H1 (cell line): ENCODE measurements around the gene ARF4. TPM values are rescaled to one million over a fixed set of nuclear protein-coding genes. Genes with fewer than 3 reads are reported as not detected.
A peak's percentile ranks its signal among the peaks of the same experiment; 100 is the strongest.

Source experiments
- BACH1 ChIP-seq: IDR thresholded peaks from 2 replicates; pipeline ENCODE4 v1.6.1; 2012; ENCODE audit warnings: low read length, improper control_type of control experiment
- CBX8 ChIP-seq: fragments of 300-800, 300-1000 bp; sonication (generic); IDR thresholded peaks from 2 replicates; pipeline ENCODE4 v1.7.1; 2016; ENCODE audit warnings: low read depth, low read length, borderline replicate concordance
- EZH2 ChIP-seq: fragments of 200-600 bp; sonication (generic); IDR thresholded peaks from 2 replicates; pipeline ENCODE4 v1.7.1; 2012; ENCODE audit warnings: low read depth, mild to moderate bottlenecking, moderate library complexity, low read length, inconsistent platforms; ENCODE audit not compliant: severe bottlenecking
- FOSL1 ChIP-seq: IDR thresholded peaks from 2 replicates; pipeline ENCODE4 v1.6.1; 2011; ENCODE audit warnings: mild to moderate bottlenecking, low read depth, low read length, moderate library complexity; ENCODE audit not compliant: insufficient read depth
- HDAC2 ChIP-seq, 2 experiments: fragments of 300-600 bp in 1 of 2; sonication (generic) in 1 of 2; IDR thresholded peaks; 2 replicates each; pipeline ENCODE4 v1.6.1; 2011 to 2012; ENCODE audit warnings: low read depth in 2 of 2, low read length in 2 of 2, mild to moderate bottlenecking in 2 of 2, moderate library complexity in 2 of 2, borderline replicate concordance in 1 of 2, inconsistent platforms in 1 of 2
- HDAC6 ChIP-seq: IDR thresholded peaks from one replicate; pipeline ENCODE4 v1.7.1; 2012; ENCODE audit warnings: low read depth, mild to moderate bottlenecking, inconsistent platforms, low read length, moderate library complexity
- KDM1A ChIP-seq: fragments of 200-600, 300-600 bp; sonication (generic); IDR thresholded peaks from 2 replicates; pipeline ENCODE4 v1.7.1; 2016; ENCODE audit warnings: mild to moderate bottlenecking, low read length, borderline replicate concordance
- KDM4A ChIP-seq: IDR thresholded peaks from one replicate; pipeline ENCODE4 v1.7.1; 2012; ENCODE audit warnings: low read depth, mild to moderate bottlenecking, moderate library complexity, low read length, inconsistent platforms; ENCODE audit not compliant: severe bottlenecking
- PHF8 ChIP-seq: fragments of 200-600 bp; sonication (generic); conservative IDR thresholded peaks from 2 replicates; pipeline ENCODE4 v1.7.1; 2012; ENCODE audit warnings: low read depth, mild to moderate bottlenecking, inconsistent platforms, low read length, moderate library complexity
- POLR2AphosphoS5 ChIP-seq: IDR thresholded peaks from 2 replicates; pipeline ENCODE4 v1.6.1; 2011; ENCODE audit warnings: low read depth, low read length
- RAD21 ChIP-seq, 2 experiments: IDR thresholded peaks in 1 of 2; conservative IDR thresholded peaks in 1 of 2; 2 replicates each; pipeline ENCODE4 v1.6.1; 2011; ENCODE audit warnings: low read depth in 2 of 2, low read length in 2 of 2, improper control_type of control experiment in 1 of 2, inconsistent platforms in 1 of 2, mild to moderate bottlenecking in 1 of 2, moderate library complexity in 1 of 2
- RBBP5 ChIP-seq: IDR thresholded peaks from 2 replicates; pipeline ENCODE4 v1.7.1; 2012; ENCODE audit warnings: low read depth, mild to moderate bottlenecking, inconsistent platforms, low read length, moderate library complexity, borderline replicate concordance
- TBP ChIP-seq: IDR thresholded peaks from 2 replicates; pipeline ENCODE4 v1.6.1; 2011; ENCODE audit warnings: low read depth, low read length, improper control_type of control experiment
- TCF12 ChIP-seq: IDR thresholded peaks from 2 replicates; pipeline ENCODE4 v1.6.1; 2011; ENCODE audit warnings: low read depth, mild to moderate bottlenecking, low read length
- polyA plus RNA-seq, 7 experiments: library from polyadenylated mRNA; depleted of rRNA in 3 of 7; stranded (reverse) in 5 of 7; unstranded in 2 of 7; fragments of >200 nt in 5 of 7; fragments of 200-250 nt in 2 of 7; gene quantifications; 1 replicate in 5 of 7; 2 replicates in 1 of 7; 4 replicates in 1 of 7; pipeline versions ENCODE4 v1.2.1 to v1.2.3, GENCODE V29; 2011 to 2013; ENCODE audit warnings: missing spikeins in 2 of 7, mixed read lengths in 2 of 7
- total RNA-seq: library from RNA; stranded (reverse); fragmentation: NEBNext Ultra II Directional; extraction: Animal tissue kit (Norgen Biotek cat#: 25700); gene quantifications from 2 replicates; pipeline ENCODE4 v1.2.1, GENCODE V29; 2021
- TF ChIP-seq, protein P1 (sequence below): IDR thresholded peaks from 2 replicates; pipeline ENCODE4 v1.6.1; 2012; ENCODE audit warnings: low read length, inconsistent platforms
- TF ChIP-seq, protein P2 (sequence below): IDR thresholded peaks from 2 replicates; pipeline ENCODE4 v1.6.1; 2011; ENCODE audit warnings: low read depth, mild to moderate bottlenecking, low read length; ENCODE audit not compliant: insufficient read depth
- TF ChIP-seq, protein P3 (sequence below): IDR thresholded peaks from 2 replicates; pipeline ENCODE4 v1.6.1; 2012; ENCODE audit warnings: inconsistent platforms
- TF ChIP-seq, protein P4 (sequence below): IDR thresholded peaks from 2 replicates; pipeline ENCODE4 v1.6.1; 2011; ENCODE audit warnings: low read length, improper control_type of control experiment

Gene ARF4
- total and polyA plus RNA-seq, 2 of the 8 experiments (the other 6 are each of a cell fraction or from before 2014, with no cell fraction given) = 138 to 165 TPM

DNA sequence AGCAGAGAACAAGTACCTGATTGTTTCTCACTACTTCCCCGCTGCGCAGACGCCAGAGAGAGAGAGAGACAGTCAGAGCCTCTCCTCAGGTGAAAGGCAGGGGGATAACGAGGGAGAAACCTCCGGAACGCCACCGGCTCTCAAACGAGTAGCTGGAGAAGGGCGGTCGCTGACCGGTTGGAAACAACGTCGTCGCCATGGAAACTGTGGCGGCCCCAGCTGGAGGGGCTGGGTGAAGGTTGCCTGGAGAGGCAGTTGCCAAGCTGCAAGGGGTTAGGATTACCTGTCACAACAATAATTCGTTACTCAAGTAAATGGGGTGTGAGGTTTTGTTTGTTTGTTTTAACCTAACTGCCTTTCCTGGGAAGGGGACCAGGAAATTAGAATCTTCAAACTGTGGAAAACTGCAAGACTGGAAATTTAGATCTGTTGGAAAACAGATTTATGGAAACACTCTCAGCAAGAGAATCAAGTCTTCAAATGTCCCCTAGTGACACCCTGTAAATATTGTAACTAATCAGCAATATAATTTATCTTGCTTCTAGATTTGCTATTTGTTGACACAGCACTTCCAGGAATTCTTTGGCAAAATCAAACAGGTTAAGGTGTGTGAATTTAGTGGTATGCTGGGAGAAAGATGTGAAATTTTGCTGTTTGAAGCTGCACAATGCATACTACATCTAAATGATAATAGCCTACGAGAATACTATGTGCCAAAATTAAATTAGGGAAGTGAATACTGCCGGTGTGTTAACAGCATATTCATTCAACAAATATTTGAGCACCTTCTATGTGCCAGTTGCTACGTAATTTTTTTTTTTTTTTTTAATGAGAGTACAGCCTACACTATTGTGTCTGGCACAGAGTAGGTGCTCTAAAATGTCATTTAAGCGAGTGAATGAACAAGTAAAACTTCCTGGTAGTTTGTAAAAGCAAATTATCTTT lies 52.7 kb downstream of the ARF4 start, which contains the start of gene DNAH12 (continued):
- TF ChIP-seq EZH2 (no peak), KDM4A (no peak), RAD21 (IDR thresholded peaks at IDR 0.05 in 1 of 2, conservative IDR thresholded peaks at IDR 0.05 in 1 of 2; ENCODE audit: low read depth in 2 of 2, low read length in 2 of 2) (peak; percentile 15 to 31; a peak in 3 of 4 replicates), KDM1A (no peak), RBBP5 (no peak), BACH1 (no peak), CBX8 (no peak), POLR2AphosphoS5 (no peak), TCF12 (no peak), PHF8 (no peak), FOSL1 (no peak), HDAC2 (IDR thresholded peaks at IDR 0.05; ENCODE audit: borderline replicate concordance in 1 of 2, low read depth in 2 of 2, low read length in 2 of 2) (no peak), HDAC6 (no peak), TBP (peak; percentile 38; the same call in 1 of the 2 replicates)
- TF ChIP-seq, protein P1, sequence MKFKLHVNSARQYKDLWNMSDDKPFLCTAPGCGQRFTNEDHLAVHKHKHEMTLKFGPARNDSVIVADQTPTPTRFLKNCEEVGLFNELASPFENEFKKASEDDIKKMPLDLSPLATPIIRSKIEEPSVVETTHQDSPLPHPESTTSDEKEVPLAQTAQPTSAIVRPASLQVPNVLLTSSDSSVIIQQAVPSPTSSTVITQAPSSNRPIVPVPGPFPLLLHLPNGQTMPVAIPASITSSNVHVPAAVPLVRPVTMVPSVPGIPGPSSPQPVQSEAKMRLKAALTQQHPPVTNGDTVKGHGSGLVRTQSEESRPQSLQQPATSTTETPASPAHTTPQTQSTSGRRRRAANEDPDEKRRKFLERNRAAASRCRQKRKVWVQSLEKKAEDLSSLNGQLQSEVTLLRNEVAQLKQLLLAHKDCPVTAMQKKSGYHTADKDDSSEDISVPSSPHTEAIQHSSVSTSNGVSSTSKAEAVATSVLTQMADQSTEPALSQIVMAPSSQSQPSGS = no peak
- TF ChIP-seq, protein P2, sequence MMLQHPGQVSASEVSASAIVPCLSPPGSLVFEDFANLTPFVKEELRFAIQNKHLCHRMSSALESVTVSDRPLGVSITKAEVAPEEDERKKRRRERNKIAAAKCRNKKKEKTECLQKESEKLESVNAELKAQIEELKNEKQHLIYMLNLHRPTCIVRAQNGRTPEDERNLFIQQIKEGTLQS = no peak
- TF ChIP-seq, protein P3, sequence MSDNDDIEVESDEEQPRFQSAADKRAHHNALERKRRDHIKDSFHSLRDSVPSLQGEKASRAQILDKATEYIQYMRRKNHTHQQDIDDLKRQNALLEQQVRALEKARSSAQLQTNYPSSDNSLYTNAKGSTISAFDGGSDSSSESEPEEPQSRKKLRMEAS = peak; percentile 27; the same call in 1 of the 2 replicates
- TF ChIP-seq, protein P4, sequence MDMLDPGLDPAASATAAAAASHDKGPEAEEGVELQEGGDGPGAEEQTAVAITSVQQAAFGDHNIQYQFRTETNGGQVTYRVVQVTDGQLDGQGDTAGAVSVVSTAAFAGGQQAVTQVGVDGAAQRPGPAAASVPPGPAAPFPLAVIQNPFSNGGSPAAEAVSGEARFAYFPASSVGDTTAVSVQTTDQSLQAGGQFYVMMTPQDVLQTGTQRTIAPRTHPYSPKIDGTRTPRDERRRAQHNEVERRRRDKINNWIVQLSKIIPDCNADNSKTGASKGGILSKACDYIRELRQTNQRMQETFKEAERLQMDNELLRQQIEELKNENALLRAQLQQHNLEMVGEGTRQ = no peak
